Tibial nerve (tissue), 4 donors: Measurements from ENCODE around the gene PTGES3L.

Source experiments
- CTCF ChIP-seq, 5 experiments: fragments of 200-600 bp in 3 of 5; fragments of 450-650 bp in 2 of 5; sonication (generic) in 3 of 5; IDR thresholded peaks; one replicate each; pipeline ENCODE4 v1.5.1; 2016 to 2019; ENCODE audit warnings: antibody characterized with exemption in 5 of 5, mild to moderate bottlenecking in 3 of 5, moderate library complexity in 2 of 5
- EP300 ChIP-seq, 2 donors: sonication (generic); formaldehyde crosslinking; IDR thresholded peaks; one replicate each; pipeline ENCODE4 v1.6.1; 2017; ENCODE audit warnings: antibody characterized with exemption in 2 of 2, mild to moderate bottlenecking in 1 of 2

GRCh38 chr17:43020789-43021740, 41.2 kb upstream of the PTGES3L start:
- TF ChIP-seq CTCF (IDR thresholded peaks at IDR 0.05), result peak in 1 of 5 experiments; percentile 8
- TF ChIP-seq EP300 (IDR thresholded peaks at IDR 0.05), result peak; percentile 12 to 83
